ENCODE measurements around the gene SETD5. TPM values are rescaled to one million over a fixed set of nuclear protein-coding genes. Genes with fewer than 3 reads are reported as not detected.

Gene SETD5
- total and polyA plus RNA-seq, 12 donors, result 10.8 to 64.7 (median 55.6) TPM

GRCh38 chr3:9399746-9400145, 2.3 kb downstream of the SETD5 start:
- peaks cover 13 to 77% (median 70%) of the 10 kb centered on the region in 9 donors for H3K4me1 ChIP-seq
- intact Hi-C loops (cut with DNase I), result loop anchor here in 3 of 10 donors (2.0 to 5.0 kb wide), 2 partner anchors 23 to 37 kb away; partner anchors contain the start of gene THUMPD3 (in 1 of the 3)
- WGBS, 2 donors, result 0 to 1% methylated on average over 3 of the region's 3 CpGs
- H3K4me3 ChIP-seq, result peak overlapping the region; percentile 67 to 97 (median 90)
- peak; percentile 71 to 78 for DNase-seq
- peak in 7 of 8 donors; percentile 10 to 29 (median 24) for ATAC-seq
- no peaks in the 10 kb centered on the region for H3K27me3 ChIP-seq
- H3K36me3 ChIP-seq, result peaks cover 0 to 7% (median 0%) of the 10 kb centered on the region in 9 donors
- no peaks in the 10 kb centered on the region for H3K9me3 ChIP-seq
- H3K27ac ChIP-seq, result peak overlapping the region in 9 of 10 donors; percentile 92 to 99 (median 99)
- peak in 5 of 9 donors; percentile 10 to 46 (median 44) for TF ChIP-seq CTCF (IDR thresholded peaks at IDR 0.05)

- H3K27me3 ChIP-seq, result no peaks in the 10 kb centered on the region
- 16 to 19% methylated on average over 3 of the region's 3 CpGs for WGBS, 2 donors
- no peaks in the 10 kb centered on the region for H3K36me3 ChIP-seq
- intact Hi-C loops (cut with DNase I), result loop anchor here in 1 of 10 donors (2.0 kb wide), 1 partner anchor 22 kb away; no protein-coding TSS in a partner anchor
- no peaks in the 10 kb centered on the region for H3K9me3 ChIP-seq
- no peak for TF ChIP-seq CTCF (IDR thresholded peaks at IDR 0.05)
- peaks cover 11 to 77% (median 70%) of the 10 kb centered on the region in 9 donors for H3K4me1 ChIP-seq
- peak overlapping the region in 8 of 10 donors; percentile 97 to 99 (median 99) for H3K27ac ChIP-seq
- no peak for DNase-seq
- peak overlapping the region in 5 of 10 donors; percentile 1 to 91 (median 90) for H3K4me3 ChIP-seq
- ATAC-seq, result no peak
These were observed 3.2 kb downstream of the SETD5 start for GRCh38 chr3:9400616-9401015.

GRCh38 chr3:9401986-9402385, 4.6 kb downstream of the SETD5 start:
- WGBS, 2 donors, result 42 to 50% methylated on average over 4 of the region's 4 CpGs
- DNase-seq (no peak), ATAC-seq (no peak)
- no peak for TF ChIP-seq CTCF (IDR thresholded peaks at IDR 0.05)
- Histone ChIP-seq H3K36me3 (no peaks in the 10 kb centered on the region), H3K9me3 (no peaks in the 10 kb centered on the region), H3K27ac (peak overlapping the region in 7 of 10 donors; percentile 3 to 99 (median 97)), H3K27me3 (no peaks in the 10 kb centered on the region), H3K4me3 (peak overlapping the region in 1 of 10 donors; percentile 16), H3K4me1 (peaks cover 12 to 86% (median 76%) of the 10 kb centered on the region in 9 donors)
- intact Hi-C loops (cut with DNase I), result loop anchor here in 1 of 10 donors (2.0 kb wide), 1 partner anchor 21 kb away; no protein-coding TSS in a partner anchor

GRCh38 chr3:9402410-9403228, 5.2 kb downstream of the SETD5 start:
- peak overlapping the region in 7 of 10 donors; percentile 3 to 99 (median 34) for H3K27ac ChIP-seq
- DNase-seq (peak in 1 of 2 donors; percentile 36), ATAC-seq (no peak)
- intact Hi-C loops (cut with DNase I), result no loop called here
- TF ChIP-seq CTCF (IDR thresholded peaks at IDR 0.05), result no peak
- no peaks in the 10 kb centered on the region for H3K36me3 ChIP-seq
- whole genome bisulfite sequencing, 2 donors, result 13 to 21% methylated on average over 3 of the region's 3 CpGs
- peaks cover 12 to 92% (median 83%) of the 10 kb centered on the region in 9 donors for H3K4me1 ChIP-seq
- H3K9me3 ChIP-seq, result no peaks in the 10 kb centered on the region
- peak overlapping the region in 1 of 10 donors; percentile 16 for H3K4me3 ChIP-seq
- no peaks in the 10 kb centered on the region for H3K27me3 ChIP-seq
